ENCODE data around the gene RETREG1. TPM values are rescaled to one million over a fixed set of nuclear protein-coding genes. Genes with fewer than 3 reads are reported as not detected.

The RETREG1 gene
- total RNA-seq, 2 experiments from 2014 or later, result 19.3 to 20.0 TPM

GRCh38 chr5:16505904-16506303, 110.9 kb downstream of the RETREG1 start:
- CTCF ChIA-PET, result interaction anchor here (0.6 to 1.5 kb wide), 3 partner anchors 46 to 416 kb away, joined by 3 read pairs; no protein-coding TSS in a partner anchor
- H3K27ac Mint-ChIP-seq, result no peak overlapping the region
- H3K4me1 Mint-ChIP-seq (ENCODE audit: low read depth), result peaks cover 5% of the 10 kb centered on the region
- intact Hi-C loops (cut with micrococcal nuclease), result no loop called here
- H3K9me3 Mint-ChIP-seq, result no peaks in the 10 kb centered on the region
- no peak overlapping the region for H3K4me3 Mint-ChIP-seq
- no peak for DNase-seq
- H3K36me3 Mint-ChIP-seq (ENCODE audit: low read depth), result peaks cover 4% of the 10 kb centered on the region
- no peaks in the 10 kb centered on the region for H3K27me3 Mint-ChIP-seq (ENCODE audit: low read depth)

GRCh38 chr5:16505140-16505891, 111.5 kb downstream of the RETREG1 start:
- Mint-ChIP-seq H3K9me3 (peaks cover under 1% of the 10 kb centered on the region), H3K27ac (no peak overlapping the region), H3K36me3 (ENCODE audit: low read depth) (peaks cover 4% of the 10 kb centered on the region), H3K4me1 (ENCODE audit: low read depth) (peaks cover 2% of the 10 kb centered on the region), H3K27me3 (ENCODE audit: low read depth) (no peaks in the 10 kb centered on the region), H3K4me3 (no peak overlapping the region)
- CTCF ChIA-PET, result interaction anchor here (0.6 to 1.5 kb wide), 3 partner anchors 47 to 416 kb away, joined by 3 read pairs; no protein-coding TSS in a partner anchor
- no peak for DNase-seq
- intact Hi-C loops (cut with micrococcal nuclease), result no loop called here

- Mint-ChIP-seq H3K4me1 (ENCODE audit: low read depth) (no peaks in the 10 kb centered on the region), H3K4me3 (no peak overlapping the region), H3K36me3 (ENCODE audit: low read depth) (peaks cover 6% of the 10 kb centered on the region), H3K27ac (no peak overlapping the region), H3K27me3 (ENCODE audit: low read depth) (no peaks in the 10 kb centered on the region), H3K9me3 (peaks cover 4% of the 10 kb centered on the region)
- DNase-seq, result no peak
- CTCF ChIA-PET, result no interaction called here
- intact Hi-C loops (cut with micrococcal nuclease), result no loop called here
Measured at GRCh38 chr5:16504571-16504970, 112.2 kb downstream of the RETREG1 start.

- H3K9me3 Mint-ChIP-seq, result peaks cover 7% of the 10 kb centered on the region
- intact Hi-C loops (cut with micrococcal nuclease), result no loop called here
- no peaks in the 10 kb centered on the region for H3K4me1 Mint-ChIP-seq (ENCODE audit: low read depth)
- no peak for DNase-seq
- no peak overlapping the region for H3K27ac Mint-ChIP-seq
- H3K27me3 Mint-ChIP-seq (ENCODE audit: low read depth), result no peaks in the 10 kb centered on the region
- H3K4me3 Mint-ChIP-seq, result no peak overlapping the region
- H3K36me3 Mint-ChIP-seq (ENCODE audit: low read depth), result peaks cover 11% of the 10 kb centered on the region
- CTCF ChIA-PET, result no interaction called here
Measured at GRCh38 chr5:16502866-16503265, 113.9 kb downstream of the RETREG1 start.

GRCh38 chr5:16500024-16500423, 116.8 kb downstream of the RETREG1 start:
- CTCF ChIA-PET, result interaction anchor here (1.0 kb wide), 1 partner anchor 10 kb away, joined by 4 read pairs; no protein-coding TSS in a partner anchor
- intact Hi-C loops (cut with micrococcal nuclease), result no loop called here
- H3K36me3 Mint-ChIP-seq (ENCODE audit: low read depth), result peaks cover 15% of the 10 kb centered on the region
- no peak overlapping the region for H3K27ac Mint-ChIP-seq
- DNase-seq, result no peak
- H3K4me1 Mint-ChIP-seq (ENCODE audit: low read depth), result no peaks in the 10 kb centered on the region
- no peak overlapping the region for H3K4me3 Mint-ChIP-seq
- H3K27me3 Mint-ChIP-seq (ENCODE audit: low read depth), result no peaks in the 10 kb centered on the region
- peaks cover 25% of the 10 kb centered on the region for H3K9me3 Mint-ChIP-seq

GRCh38 chr5:16497546-16497945, 119.3 kb downstream of the RETREG1 start:
- H3K27me3 Mint-ChIP-seq (ENCODE audit: low read depth), result no peaks in the 10 kb centered on the region

DNA sequence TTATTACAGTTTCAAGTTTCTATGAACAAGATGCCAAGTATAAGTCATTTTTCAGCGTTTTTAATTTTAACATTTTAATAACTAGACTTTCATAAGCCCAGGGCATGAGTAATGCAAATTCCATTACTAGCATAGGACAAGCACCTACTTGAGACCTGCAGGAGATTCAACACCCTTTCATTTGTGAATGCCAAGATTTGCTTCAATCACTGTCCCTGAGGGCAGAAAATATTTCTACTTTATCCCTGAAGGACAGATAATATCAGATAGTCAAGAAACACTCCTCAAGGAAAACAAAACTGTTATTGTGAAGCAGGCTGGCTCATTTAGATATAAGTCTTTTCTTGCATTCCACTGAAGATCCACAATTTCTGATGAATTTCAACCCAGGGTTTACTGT, 123.5 kb downstream of the RETREG1 start:
- CTCF ChIA-PET, result no interaction called here
- Mint-ChIP-seq H3K27ac (no peak overlapping the region), H3K36me3 (ENCODE audit: low read depth) (peaks cover 10% of the 10 kb centered on the region), H3K27me3 (ENCODE audit: low read depth) (no peaks in the 10 kb centered on the region), H3K4me3 (no peak overlapping the region), H3K4me1 (ENCODE audit: low read depth) (peaks cover 14% of the 10 kb centered on the region), H3K9me3 (peaks cover 27% of the 10 kb centered on the region)
- intact Hi-C loops (cut with micrococcal nuclease), result no loop called here
- no peak for DNase-seq

More at GRCh38 chr5:16497546-16497945, 119.3 kb downstream of the RETREG1 start:
- Mint-ChIP-seq H3K36me3 (ENCODE audit: low read depth) (peaks cover 18% of the 10 kb centered on the region), H3K4me1 (ENCODE audit: low read depth) (peaks cover 9% of the 10 kb centered on the region), H3K27ac (no peak overlapping the region), H3K4me3 (no peak overlapping the region), H3K9me3 (peaks cover 31% of the 10 kb centered on the region)
- intact Hi-C loops (cut with micrococcal nuclease), result no loop called here
- no peak for DNase-seq
- CTCF ChIA-PET, result no interaction called here

DNA sequence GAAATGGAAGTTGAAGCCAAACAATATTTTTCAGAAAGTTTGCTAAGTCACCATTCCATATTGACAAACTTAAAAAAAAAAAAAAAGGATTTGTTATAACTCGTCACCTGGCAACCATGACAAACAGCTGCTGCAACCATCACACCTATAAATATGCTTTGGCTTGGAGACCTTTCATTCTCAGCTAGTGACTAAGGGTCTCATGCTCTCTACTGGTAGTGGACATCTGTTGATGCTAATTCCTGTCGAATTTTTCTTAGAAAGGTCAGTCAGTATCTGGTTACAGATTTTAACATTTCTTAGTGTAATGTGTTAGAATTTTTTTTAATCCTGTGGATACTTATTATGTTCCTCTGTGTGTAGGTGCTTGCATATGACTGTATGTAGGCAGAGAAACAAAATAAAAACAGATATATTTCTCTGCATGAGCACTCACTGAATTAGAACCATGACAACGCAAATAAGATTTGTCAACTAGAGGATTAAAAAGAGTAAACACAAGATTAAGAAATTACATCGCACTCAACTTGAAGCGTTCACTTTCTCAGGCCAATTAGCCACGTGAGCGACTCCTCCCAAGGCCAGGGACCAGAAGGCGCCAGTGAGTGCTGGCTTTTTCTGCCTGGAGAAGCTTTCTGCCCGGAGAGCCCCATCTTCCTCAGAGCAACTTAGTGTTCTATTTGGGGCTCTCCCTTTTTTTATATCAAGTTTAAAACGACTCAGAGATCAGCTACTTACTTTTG, 124.2 kb downstream of the RETREG1 start:
- Mint-ChIP-seq H3K4me1 (ENCODE audit: low read depth) (peaks cover 14% of the 10 kb centered on the region), H3K27ac (no peak overlapping the region), H3K27me3 (ENCODE audit: low read depth) (no peaks in the 10 kb centered on the region), H3K36me3 (ENCODE audit: low read depth) (peaks cover 9% of the 10 kb centered on the region), H3K4me3 (no peak overlapping the region), H3K9me3 (peaks cover 22% of the 10 kb centered on the region)
- intact Hi-C loops (cut with micrococcal nuclease), result no loop called here
- CTCF ChIA-PET, result interaction anchor here (0.7 kb wide), 2 partner anchors 9 to 21 kb away, joined by 3 read pairs; no protein-coding TSS in a partner anchor
- no peak for DNase-seq

GRCh38 chr5:16490911-16491310, 125.9 kb downstream of the RETREG1 start:
- H3K36me3 Mint-ChIP-seq (ENCODE audit: low read depth), result peaks cover 7% of the 10 kb centered on the region
- no peak overlapping the region for H3K4me3 Mint-ChIP-seq
- CTCF ChIA-PET, result interaction anchor here (1.2 to 2.2 kb wide), 4 partner anchors 20 to 177 kb away, joined by 4 to 18 read pairs (median 4); no protein-coding TSS in a partner anchor
- intact Hi-C loops (cut with micrococcal nuclease), result no loop called here
- peaks cover 7% of the 10 kb centered on the region for H3K9me3 Mint-ChIP-seq
- no peaks in the 10 kb centered on the region for H3K27me3 Mint-ChIP-seq (ENCODE audit: low read depth)
- H3K27ac Mint-ChIP-seq, result no peak overlapping the region
- H3K4me1 Mint-ChIP-seq (ENCODE audit: low read depth), result peaks cover 17% of the 10 kb centered on the region
- no peak for DNase-seq

DNA sequence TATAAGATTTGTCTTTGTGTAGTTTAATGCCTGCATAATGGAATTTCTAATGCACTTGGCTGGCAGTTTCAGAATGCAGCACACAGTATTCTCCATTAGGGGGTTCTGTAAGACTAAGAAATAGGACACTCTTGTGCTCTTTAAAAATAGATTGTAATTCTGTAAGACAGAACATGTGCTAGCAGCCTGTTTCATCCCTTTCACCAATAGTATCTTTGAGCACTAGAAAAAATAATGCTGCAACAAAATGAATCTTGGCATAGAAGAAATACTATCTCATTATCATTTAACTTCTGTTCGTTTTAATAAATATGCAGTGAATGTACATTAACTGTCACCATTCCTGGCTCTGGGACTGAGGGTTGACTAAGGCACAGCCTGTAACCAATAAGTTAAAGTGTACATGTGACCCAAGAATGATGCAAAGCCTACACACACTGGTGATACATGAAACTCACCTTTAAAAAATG, 127.4 kb downstream of the RETREG1 start:
- Mint-ChIP-seq H3K27ac (no peak overlapping the region), H3K36me3 (ENCODE audit: low read depth) (no peaks in the 10 kb centered on the region), H3K4me3 (no peak overlapping the region), H3K27me3 (ENCODE audit: low read depth) (no peaks in the 10 kb centered on the region), H3K4me1 (ENCODE audit: low read depth) (peaks cover 15% of the 10 kb centered on the region), H3K9me3 (no peaks in the 10 kb centered on the region)
- intact Hi-C loops (cut with micrococcal nuclease), result loop anchor here (1.0 to 2.0 kb wide), 4 partner anchors 63 to 699 kb away; no protein-coding TSS in a partner anchor
- DNase-seq, result no peak
- CTCF ChIA-PET, result interaction anchor here (0.8 to 2.2 kb wide), 4 partner anchors 11 to 96 kb away, joined by 4 to 18 read pairs (median 4); no protein-coding TSS in a partner anchor

DNA sequence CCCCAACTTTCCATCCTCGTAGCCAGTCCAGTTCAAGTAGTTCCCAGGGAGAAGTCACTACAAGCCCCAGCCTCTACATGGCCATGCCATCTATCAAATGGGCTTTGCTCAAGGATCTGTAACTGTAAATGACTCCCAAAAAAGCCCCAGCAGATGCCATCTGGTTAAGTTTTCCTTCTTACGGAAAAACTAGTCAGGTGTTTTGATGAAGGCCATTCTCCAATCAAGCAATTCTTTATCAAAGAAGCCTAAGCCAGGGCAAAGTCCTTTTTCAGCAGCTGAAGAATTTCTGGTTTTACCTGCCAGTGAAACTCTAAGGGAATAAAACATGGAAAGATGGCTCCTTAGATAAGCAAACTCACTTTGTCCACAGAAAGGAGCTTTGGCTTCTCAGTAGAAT, 129.3 kb downstream of the RETREG1 start:
- intact Hi-C loops (cut with micrococcal nuclease), result no loop called here

DNA sequence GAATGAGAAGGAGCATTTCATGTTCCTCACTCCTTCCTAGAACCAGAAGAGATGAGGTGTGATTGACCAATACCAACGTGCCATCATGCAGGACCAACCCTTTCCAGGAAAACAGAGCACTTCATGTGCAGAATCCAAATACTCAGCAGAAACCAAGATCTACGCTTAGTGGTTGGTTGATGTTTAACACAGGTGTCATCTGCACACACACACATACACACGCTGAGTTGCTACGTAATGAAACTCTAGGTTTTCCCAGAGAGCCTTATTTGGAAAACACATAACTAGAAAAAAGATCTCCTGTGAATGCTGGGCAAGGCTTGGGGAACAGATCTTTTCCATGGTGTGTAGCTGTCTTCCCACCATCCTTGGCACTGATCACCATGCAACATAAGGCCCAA, 130.1 kb downstream of the RETREG1 start:
- Mint-ChIP-seq H3K9me3 (no peaks in the 10 kb centered on the region), H3K27me3 (ENCODE audit: low read depth) (no peaks in the 10 kb centered on the region), H3K27ac (no peak overlapping the region), H3K36me3 (ENCODE audit: low read depth) (no peaks in the 10 kb centered on the region), H3K4me3 (no peak overlapping the region), H3K4me1 (ENCODE audit: low read depth) (peaks cover 4% of the 10 kb centered on the region)
- intact Hi-C loops (cut with micrococcal nuclease), result no loop called here
- no peak for DNase-seq
- CTCF ChIA-PET, result no interaction called here

More for the DNA sequence above, 129.3 kb downstream of the RETREG1 start:
- no peak overlapping the region for H3K4me3 Mint-ChIP-seq
- no peaks in the 10 kb centered on the region for H3K9me3 Mint-ChIP-seq
- H3K27ac Mint-ChIP-seq, result no peak overlapping the region
- CTCF ChIA-PET, result interaction anchor here (1.2 kb wide), 1 partner anchor 63 kb away, joined by 3 read pairs; no protein-coding TSS in a partner anchor
- no peak for DNase-seq
- no peaks in the 10 kb centered on the region for H3K27me3 Mint-ChIP-seq (ENCODE audit: low read depth)
- no peaks in the 10 kb centered on the region for H3K36me3 Mint-ChIP-seq (ENCODE audit: low read depth)
- peaks cover 8% of the 10 kb centered on the region for H3K4me1 Mint-ChIP-seq (ENCODE audit: low read depth)
